Measurements from ENCODE around the gene MVB12B. TPM values are rescaled to one million over a fixed set of nuclear protein-coding genes. Genes with fewer than 3 reads are reported as not detected.

MVB12B gene
- total RNA-seq, 1 experiment from 2014 or later: 5.7 TPM

DNA sequence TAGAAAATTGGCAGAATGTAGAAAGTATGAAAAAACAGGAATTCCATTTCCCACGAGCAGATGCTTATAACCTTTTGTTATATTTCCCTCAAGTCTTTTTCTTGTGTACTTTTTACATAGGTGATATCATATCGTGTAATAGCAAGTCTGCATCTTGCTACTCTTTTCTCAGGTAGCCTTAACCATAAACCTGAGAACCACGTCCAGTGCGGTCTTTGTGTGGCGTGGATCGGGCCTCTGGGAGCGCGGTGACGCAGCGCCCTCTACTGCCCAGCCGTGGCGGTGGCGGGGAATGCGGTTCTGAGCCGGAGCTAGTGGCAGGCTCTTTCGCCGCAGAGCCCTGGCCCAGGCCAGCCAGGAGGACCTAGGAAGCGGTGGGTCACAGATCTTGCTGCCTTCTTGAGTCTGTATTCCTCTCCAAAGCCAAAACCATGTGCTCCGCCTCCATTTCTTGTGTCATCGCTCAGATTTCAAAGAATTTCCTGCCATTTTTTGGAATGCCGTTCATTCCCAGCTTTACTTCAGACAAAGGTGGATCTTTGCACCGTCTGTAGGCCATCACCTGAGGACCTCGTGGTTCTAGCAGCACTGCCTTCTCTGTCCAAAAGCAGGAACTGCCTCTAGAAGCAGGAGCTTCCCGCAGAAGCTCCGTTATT lies 71.9 kb downstream of the MVB12B start:
- ChIA-PET POLR2A (no interaction called here), CTCF (interaction anchor here (0.6 to 4.6 kb wide), 66 partner anchors 10 to 996 kb away, joined by 3 to 41 read pairs (median 6); partner anchors contain the start of gene MVB12B)
- Mint-ChIP-seq H3K27me3 (ENCODE audit: low read depth) (no peaks in the 10 kb centered on the region), H3K4me3 (no peak overlapping the region), H3K4me1 (peaks cover 23% of the 10 kb centered on the region), H3K9me3 (no peaks in the 10 kb centered on the region), H3K36me3 (no peaks in the 10 kb centered on the region), H3K27ac (no peak overlapping the region)
- DNase-seq (ENCODE audit: low spot score) (peak; percentile 86), ATAC-seq (peak; percentile 90)
- TF ChIP-seq CREB1 (CRISPR knock-in tag; IDR thresholded peaks at IDR 0.05) (no peak), MAX (CRISPR knock-in tag; IDR thresholded peaks at IDR 0.05) (no peak), TEAD1 (CRISPR knock-in tag; IDR thresholded peaks at IDR 0.05) (peak; percentile 38; the same call in 1 of the 2 replicates), TCF7 (CRISPR knock-in tag; IDR thresholded peaks at IDR 0.05; ENCODE audit: low read depth) (no peak), FOXP1 (CRISPR knock-in tag; IDR thresholded peaks at IDR 0.05; ENCODE audit: borderline replicate concordance) (no peak), E2F5 (CRISPR knock-in tag; IDR thresholded peaks at IDR 0.05) (0 out of 2 replicates have a peak, but pooled peaks have one; percentile 48), HMGXB4 (CRISPR knock-in tag; IDR thresholded peaks at IDR 0.05) (peak; percentile 48; the same call in 1 of the 2 replicates)
- TF ChIP-seq, protein P1, sequence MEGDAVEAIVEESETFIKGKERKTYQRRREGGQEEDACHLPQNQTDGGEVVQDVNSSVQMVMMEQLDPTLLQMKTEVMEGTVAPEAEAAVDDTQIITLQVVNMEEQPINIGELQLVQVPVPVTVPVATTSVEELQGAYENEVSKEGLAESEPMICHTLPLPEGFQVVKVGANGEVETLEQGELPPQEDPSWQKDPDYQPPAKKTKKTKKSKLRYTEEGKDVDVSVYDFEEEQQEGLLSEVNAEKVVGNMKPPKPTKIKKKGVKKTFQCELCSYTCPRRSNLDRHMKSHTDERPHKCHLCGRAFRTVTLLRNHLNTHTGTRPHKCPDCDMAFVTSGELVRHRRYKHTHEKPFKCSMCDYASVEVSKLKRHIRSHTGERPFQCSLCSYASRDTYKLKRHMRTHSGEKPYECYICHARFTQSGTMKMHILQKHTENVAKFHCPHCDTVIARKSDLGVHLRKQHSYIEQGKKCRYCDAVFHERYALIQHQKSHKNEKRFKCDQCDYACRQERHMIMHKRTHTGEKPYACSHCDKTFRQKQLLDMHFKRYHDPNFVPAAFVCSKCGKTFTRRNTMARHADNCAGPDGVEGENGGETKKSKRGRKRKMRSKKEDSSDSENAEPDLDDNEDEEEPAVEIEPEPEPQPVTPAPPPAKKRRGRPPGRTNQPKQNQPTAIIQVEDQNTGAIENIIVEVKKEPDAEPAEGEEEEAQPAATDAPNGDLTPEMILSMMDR (IDR thresholded peaks at IDR 0.05): peak; percentile 92
- TF ChIP-seq, protein P2, sequence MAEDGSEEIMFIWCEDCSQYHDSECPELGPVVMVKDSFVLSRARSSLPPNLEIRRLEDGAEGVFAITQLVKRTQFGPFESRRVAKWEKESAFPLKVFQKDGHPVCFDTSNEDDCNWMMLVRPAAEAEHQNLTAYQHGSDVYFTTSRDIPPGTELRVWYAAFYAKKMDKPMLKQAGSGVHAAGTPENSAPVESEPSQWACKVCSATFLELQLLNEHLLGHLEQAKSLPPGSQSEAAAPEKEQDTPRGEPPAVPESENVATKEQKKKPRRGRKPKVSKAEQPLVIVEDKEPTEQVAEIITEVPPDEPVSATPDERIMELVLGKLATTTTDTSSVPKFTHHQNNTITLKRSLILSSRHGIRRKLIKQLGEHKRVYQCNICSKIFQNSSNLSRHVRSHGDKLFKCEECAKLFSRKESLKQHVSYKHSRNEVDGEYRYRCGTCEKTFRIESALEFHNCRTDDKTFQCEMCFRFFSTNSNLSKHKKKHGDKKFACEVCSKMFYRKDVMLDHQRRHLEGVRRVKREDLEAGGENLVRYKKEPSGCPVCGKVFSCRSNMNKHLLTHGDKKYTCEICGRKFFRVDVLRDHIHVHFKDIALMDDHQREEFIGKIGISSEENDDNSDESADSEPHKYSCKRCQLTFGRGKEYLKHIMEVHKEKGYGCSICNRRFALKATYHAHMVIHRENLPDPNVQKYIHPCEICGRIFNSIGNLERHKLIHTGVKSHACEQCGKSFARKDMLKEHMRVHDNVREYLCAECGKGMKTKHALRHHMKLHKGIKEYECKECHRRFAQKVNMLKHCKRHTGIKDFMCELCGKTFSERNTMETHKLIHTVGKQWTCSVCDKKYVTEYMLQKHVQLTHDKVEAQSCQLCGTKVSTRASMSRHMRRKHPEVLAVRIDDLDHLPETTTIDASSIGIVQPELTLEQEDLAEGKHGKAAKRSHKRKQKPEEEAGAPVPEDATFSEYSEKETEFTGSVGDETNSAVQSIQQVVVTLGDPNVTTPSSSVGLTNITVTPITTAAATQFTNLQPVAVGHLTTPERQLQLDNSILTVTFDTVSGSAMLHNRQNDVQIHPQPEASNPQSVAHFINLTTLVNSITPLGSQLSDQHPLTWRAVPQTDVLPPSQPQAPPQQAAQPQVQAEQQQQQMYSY (CRISPR knock-in tag; IDR thresholded peaks at IDR 0.05): no peak
- TF ChIP-seq, protein P3, sequence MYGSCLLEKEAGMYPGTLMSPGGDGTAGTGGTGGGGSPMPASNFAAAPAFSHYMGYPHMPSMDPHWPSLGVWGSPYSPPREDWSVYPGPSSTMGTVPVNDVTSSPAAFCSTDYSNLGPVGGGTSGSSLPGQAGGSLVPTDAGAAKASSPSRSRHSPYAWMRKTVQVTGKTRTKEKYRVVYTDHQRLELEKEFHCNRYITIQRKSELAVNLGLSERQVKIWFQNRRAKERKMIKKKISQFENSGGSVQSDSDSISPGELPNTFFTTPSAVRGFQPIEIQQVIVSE (CRISPR knock-in tag; IDR thresholded peaks at IDR 0.05; ENCODE audit: borderline replicate concordance): no peak
- TF ChIP-seq, protein P4, sequence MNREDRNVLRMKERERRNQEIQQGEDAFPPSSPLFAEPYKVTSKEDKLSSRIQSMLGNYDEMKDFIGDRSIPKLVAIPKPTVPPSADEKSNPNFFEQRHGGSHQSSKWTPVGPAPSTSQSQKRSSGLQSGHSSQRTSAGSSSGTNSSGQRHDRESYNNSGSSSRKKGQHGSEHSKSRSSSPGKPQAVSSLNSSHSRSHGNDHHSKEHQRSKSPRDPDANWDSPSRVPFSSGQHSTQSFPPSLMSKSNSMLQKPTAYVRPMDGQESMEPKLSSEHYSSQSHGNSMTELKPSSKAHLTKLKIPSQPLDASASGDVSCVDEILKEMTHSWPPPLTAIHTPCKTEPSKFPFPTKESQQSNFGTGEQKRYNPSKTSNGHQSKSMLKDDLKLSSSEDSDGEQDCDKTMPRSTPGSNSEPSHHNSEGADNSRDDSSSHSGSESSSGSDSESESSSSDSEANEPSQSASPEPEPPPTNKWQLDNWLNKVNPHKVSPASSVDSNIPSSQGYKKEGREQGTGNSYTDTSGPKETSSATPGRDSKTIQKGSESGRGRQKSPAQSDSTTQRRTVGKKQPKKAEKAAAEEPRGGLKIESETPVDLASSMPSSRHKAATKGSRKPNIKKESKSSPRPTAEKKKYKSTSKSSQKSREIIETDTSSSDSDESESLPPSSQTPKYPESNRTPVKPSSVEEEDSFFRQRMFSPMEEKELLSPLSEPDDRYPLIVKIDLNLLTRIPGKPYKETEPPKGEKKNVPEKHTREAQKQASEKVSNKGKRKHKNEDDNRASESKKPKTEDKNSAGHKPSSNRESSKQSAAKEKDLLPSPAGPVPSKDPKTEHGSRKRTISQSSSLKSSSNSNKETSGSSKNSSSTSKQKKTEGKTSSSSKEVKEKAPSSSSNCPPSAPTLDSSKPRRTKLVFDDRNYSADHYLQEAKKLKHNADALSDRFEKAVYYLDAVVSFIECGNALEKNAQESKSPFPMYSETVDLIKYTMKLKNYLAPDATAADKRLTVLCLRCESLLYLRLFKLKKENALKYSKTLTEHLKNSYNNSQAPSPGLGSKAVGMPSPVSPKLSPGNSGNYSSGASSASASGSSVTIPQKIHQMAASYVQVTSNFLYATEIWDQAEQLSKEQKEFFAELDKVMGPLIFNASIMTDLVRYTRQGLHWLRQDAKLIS (CRISPR knock-in tag; IDR thresholded peaks at IDR 0.05; ENCODE audit: borderline replicate concordance): no peak
- TF ChIP-seq, protein P5, sequence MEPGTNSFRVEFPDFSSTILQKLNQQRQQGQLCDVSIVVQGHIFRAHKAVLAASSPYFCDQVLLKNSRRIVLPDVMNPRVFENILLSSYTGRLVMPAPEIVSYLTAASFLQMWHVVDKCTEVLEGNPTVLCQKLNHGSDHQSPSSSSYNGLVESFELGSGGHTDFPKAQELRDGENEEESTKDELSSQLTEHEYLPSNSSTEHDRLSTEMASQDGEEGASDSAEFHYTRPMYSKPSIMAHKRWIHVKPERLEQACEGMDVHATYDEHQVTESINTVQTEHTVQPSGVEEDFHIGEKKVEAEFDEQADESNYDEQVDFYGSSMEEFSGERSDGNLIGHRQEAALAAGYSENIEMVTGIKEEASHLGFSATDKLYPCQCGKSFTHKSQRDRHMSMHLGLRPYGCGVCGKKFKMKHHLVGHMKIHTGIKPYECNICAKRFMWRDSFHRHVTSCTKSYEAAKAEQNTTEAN (CRISPR knock-in tag; IDR thresholded peaks at IDR 0.05): no peak

Data from WTC11 (cell line).